Right atrium auricular region (tissue), 2 donors: Measurements from ENCODE around the gene CTRB1. TPM values are rescaled to one million over a fixed set of nuclear protein-coding genes. Genes with fewer than 3 reads are reported as not detected.
"Not testable (repeated sequence)": the region's sequence is repeated elsewhere in the genome, so short reads cannot be mapped to it uniquely, and the experiment has no call there.

Experiments used
- DNase-seq: peaks from one replicate; pipeline ENCODE4 v3.0.0-alpha.2; 2019; ENCODE audit warnings: low spot score
- H3K27ac ChIP-seq, 2 donors: fragments of 200-600 bp; sonication (generic); 1 replicate in 1 of 2; 2 replicates in 1 of 2; pipeline ENCODE4 v1.5.1; 2016 to 2019
- H3K27me3 ChIP-seq, 2 donors: fragments of 200-600 bp; sonication (generic); one replicate each; pipeline versions ENCODE4 v1.5.1 to v1.6.0; 2017 to 2019
- H3K36me3 ChIP-seq: fragments of 200-600 bp; sonication (generic); one replicate; pipeline ENCODE4 v1.5.1; 2016
- H3K4me1 ChIP-seq, 2 donors: fragments of 200-600 bp; sonication (generic); one replicate each; pipeline versions ENCODE4 v1.5.1 to v1.6.0; 2017 to 2019
- H3K4me3 ChIP-seq, 2 donors: fragments of 200-600 bp; sonication (generic); 1 replicate in 1 of 2; 2 replicates in 1 of 2; pipeline ENCODE4 v1.5.1; 2017 to 2019; ENCODE audit warnings: mild to moderate bottlenecking in 1 of 2, moderate library complexity in 1 of 2
- H3K9me3 ChIP-seq, 2 donors: fragments of 200-600 bp; sonication (generic); one replicate each; pipeline ENCODE4 v1.5.1; 2019
- CTCF ChIP-seq, 2 donors: fragments of 200-600 bp; sonication (generic); IDR thresholded peaks; one replicate each; pipeline ENCODE4 v1.5.1; 2019; ENCODE audit warnings: antibody characterized with exemption in 2 of 2
- total RNA-seq, 2 donors: library from RNA; depleted of rRNA; stranded (reverse); fragments of >200 nt; gene quantifications; one replicate each; pipeline ENCODE4 v1.1.0, GENCODE V29; 2016

The CTRB1 gene
- total RNA-seq, 2 donors from 2014 or later, result not detected

- TF ChIP-seq CTCF (IDR thresholded peaks at IDR 0.05), result no peak
- Histone ChIP-seq H3K27me3 (no peaks in the 10 kb centered on the region), H3K4me3 (no peak overlapping the region), H3K4me1 (no peaks in the 10 kb centered on the region), H3K9me3 (no peaks in the 10 kb centered on the region), H3K36me3 (no peaks in the 10 kb centered on the region), H3K27ac (no peak overlapping the region)
- no peak for DNase-seq
These were observed 2.7 kb upstream of the CTRB1 start for GRCh38 chr16:75216127-75216526.

- no peak for TF ChIP-seq CTCF (IDR thresholded peaks at IDR 0.05)
- H3K27me3 ChIP-seq, result no peaks in the 10 kb centered on the region
- no peak overlapping the region for H3K4me3 ChIP-seq
- H3K9me3 ChIP-seq, result no peaks in the 10 kb centered on the region
- no peak overlapping the region for H3K27ac ChIP-seq
- H3K4me1 ChIP-seq, result no peaks in the 10 kb centered on the region
- no peaks in the 10 kb centered on the region for H3K36me3 ChIP-seq
- DNase-seq, result no peak
These were observed 2.2 kb upstream of the CTRB1 start for GRCh38 chr16:75216576-75216975.

GRCh38 chr16:75217389-75217851 is 1.4 kb upstream of the CTRB1 start:
- Histone ChIP-seq H3K36me3 (no peaks in the 10 kb centered on the region), H3K4me1 (no peaks in the 10 kb centered on the region), H3K27me3 (no peaks in the 10 kb centered on the region), H3K9me3 (no peaks in the 10 kb centered on the region), H3K4me3 (no peak overlapping the region), H3K27ac (no peak overlapping the region)
- DNase-seq, result no peak
- no peak for TF ChIP-seq CTCF (IDR thresholded peaks at IDR 0.05)

GRCh38 chr16:75219088-75219487 is 300 bp downstream of the CTRB1 start:
- DNase-seq, result no peak
- no peak overlapping the region for H3K4me3 ChIP-seq
- H3K27ac ChIP-seq, result no peak overlapping the region
- no peak for TF ChIP-seq CTCF (IDR thresholded peaks at IDR 0.05)
- H3K4me1 ChIP-seq, result no peaks in the 10 kb centered on the region
- H3K9me3 ChIP-seq, result no peaks in the 10 kb centered on the region
- no peaks in the 10 kb centered on the region for H3K36me3 ChIP-seq
- H3K27me3 ChIP-seq, result no peaks in the 10 kb centered on the region

GRCh38 chr16:75219838-75220237 is 1.1 kb downstream of the CTRB1 start:
- Histone ChIP-seq H3K4me3 (no peak overlapping the region), H3K27me3 (no peaks in the 10 kb centered on the region), H3K36me3 (no peaks in the 10 kb centered on the region), H3K27ac (no peak overlapping the region), H3K4me1 (no peaks in the 10 kb centered on the region), H3K9me3 (no peaks in the 10 kb centered on the region)
- no peak for DNase-seq
- TF ChIP-seq CTCF (IDR thresholded peaks at IDR 0.05), result no peak

GRCh38 chr16:75222271-75222783 is 3.5 kb downstream of the CTRB1 start:
- Histone ChIP-seq H3K4me1 (peaks cover 0 to 6% of the 10 kb centered on the region in 2 donors), H3K4me3 (no peak overlapping the region), H3K27me3 (no peaks in the 10 kb centered on the region), H3K9me3 (no peaks in the 10 kb centered on the region), H3K27ac (no peak overlapping the region), H3K36me3 (no peaks in the 10 kb centered on the region)
- DNase-seq, result no peak
- TF ChIP-seq CTCF (IDR thresholded peaks at IDR 0.05), result no peak

GRCh38 chr16:75223129-75223528 is 4.3 kb downstream of the CTRB1 start:
- DNase-seq, H3K4me3 ChIP-seq: not testable (repeated sequence)

More at GRCh38 chr16:75223129-75223528, 4.3 kb downstream of the CTRB1 start:
- not testable (repeated sequence) for H3K27me3 ChIP-seq, H3K4me1 ChIP-seq, H3K36me3 ChIP-seq, H3K27ac ChIP-seq, H3K9me3 ChIP-seq
